Measurements from ENCODE around the gene DNAJC5.

DNAJC5 gene

GRCh38 chr20:63961664-63962425 lies 66.9 kb downstream of the DNAJC5 start:
- no peak overlapping the region for H3K4me3 ChIP-seq (ENCODE audit: low read length)

GRCh38 chr20:63962426-63963347 lies 67.8 kb downstream of the DNAJC5 start:
- peaks cover under 1% of the 10 kb centered on the region for H3K79me2 ChIP-seq (ENCODE audit: control insufficient read depth, low read length)
- no peak overlapping the region for H3K4me2 ChIP-seq (ENCODE audit: low read length)
- peaks cover 8% of the 10 kb centered on the region for H3K9me3 ChIP-seq (ENCODE audit: control insufficient read depth, insufficient read depth, low read length)
- H3K27me3 ChIP-seq (ENCODE audit: control insufficient read depth, low read length), result no peaks in the 10 kb centered on the region
- TF ChIP-seq EZH2phosphoT487 (IDR thresholded peaks at IDR 0.05; ENCODE audit: borderline replicate concordance, low read length), result no peak
- no peak for TF ChIP-seq CTCF (IDR thresholded peaks at IDR 0.05; ENCODE audit: low read depth, low read length, poor library complexity, severe bottlenecking)
- H3K4me1 ChIP-seq (ENCODE audit: control insufficient read depth, low read length), result peaks cover 10% of the 10 kb centered on the region
- H3K36me3 ChIP-seq (ENCODE audit: control insufficient read depth, low read length), result peaks cover 58% of the 10 kb centered on the region
- no peak overlapping the region for H3K4me3 ChIP-seq (ENCODE audit: low read length)
- no peaks in the 10 kb centered on the region for H4K20me1 ChIP-seq (ENCODE audit: control insufficient read depth, insufficient read depth, low read depth, low read length)
- no peaks in the 10 kb centered on the region for H3K9me2 ChIP-seq (replicated peaks; ENCODE audit: control insufficient read depth, low read length)
- no peaks in the 10 kb centered on the region for H3F3A ChIP-seq (ENCODE audit: control insufficient read depth, insufficient read depth)
- H3K27ac ChIP-seq (ENCODE audit: low read depth, low read length), result no peak overlapping the region

More at GRCh38 chr20:63961664-63962425, 66.9 kb downstream of the DNAJC5 start:
- Histone ChIP-seq H4K20me1 (ENCODE audit: control insufficient read depth, insufficient read depth, low read depth, low read length) (no peaks in the 10 kb centered on the region), H3F3A (ENCODE audit: control insufficient read depth, insufficient read depth) (0 out of 2 replicates have a peak, but pooled peaks cover under 1% of the 10 kb centered on the region), H3K79me2 (ENCODE audit: control insufficient read depth, low read length) (no peaks in the 10 kb centered on the region), H3K4me1 (ENCODE audit: control insufficient read depth, low read length) (peaks cover 19% of the 10 kb centered on the region), H3K9me3 (ENCODE audit: control insufficient read depth, insufficient read depth, low read length) (peaks cover 8% of the 10 kb centered on the region), H3K9me2 (replicated peaks; ENCODE audit: control insufficient read depth, low read length) (no peaks in the 10 kb centered on the region), H3K36me3 (ENCODE audit: control insufficient read depth, low read length) (peaks cover 49% of the 10 kb centered on the region), H3K27me3 (ENCODE audit: control insufficient read depth, low read length) (no peaks in the 10 kb centered on the region), H3K4me2 (ENCODE audit: low read length) (no peak overlapping the region), H3K27ac (ENCODE audit: low read depth, low read length) (no peak overlapping the region)
- TF ChIP-seq CTCF (IDR thresholded peaks at IDR 0.05; ENCODE audit: low read depth, low read length, poor library complexity, severe bottlenecking) (no peak), EZH2phosphoT487 (IDR thresholded peaks at IDR 0.05; ENCODE audit: borderline replicate concordance, low read length) (no peak)

DNA sequence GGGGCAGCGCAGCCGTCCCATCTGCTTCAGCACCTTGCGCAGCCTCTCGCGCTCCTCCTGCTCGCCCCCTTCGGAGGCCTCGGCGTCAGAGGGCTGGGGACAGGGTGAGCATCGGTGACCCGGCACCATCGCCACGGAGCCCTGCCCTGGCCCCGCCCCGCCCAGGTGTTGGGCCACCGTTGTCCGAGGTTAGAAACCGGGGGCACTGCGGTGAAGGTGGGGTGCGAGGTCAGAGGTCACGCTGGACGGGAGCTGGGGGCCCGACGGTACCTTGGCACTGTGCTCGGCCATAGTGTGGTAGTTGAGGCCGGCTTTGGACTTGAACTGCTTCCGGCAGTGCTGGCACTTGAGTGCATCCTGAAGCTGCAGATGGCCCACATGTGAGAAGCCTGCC lies 68.4 kb downstream of the DNAJC5 start:
- Histone ChIP-seq H4K20me1 (ENCODE audit: control insufficient read depth, insufficient read depth, low read depth, low read length) (no peaks in the 10 kb centered on the region), H3K4me1 (ENCODE audit: control insufficient read depth, low read length) (peaks cover 7% of the 10 kb centered on the region), H3K79me2 (ENCODE audit: control insufficient read depth, low read length) (peaks cover 7% of the 10 kb centered on the region), H3K27me3 (ENCODE audit: control insufficient read depth, low read length) (no peaks in the 10 kb centered on the region), H3K27ac (ENCODE audit: low read depth, low read length) (no peak overlapping the region), H3K4me3 (ENCODE audit: low read length) (no peak overlapping the region), H3K36me3 (ENCODE audit: control insufficient read depth, low read length) (peaks cover 64% of the 10 kb centered on the region), H3F3A (ENCODE audit: control insufficient read depth, insufficient read depth) (no peaks in the 10 kb centered on the region), H3K9me3 (ENCODE audit: control insufficient read depth, insufficient read depth, low read length) (peaks cover 8% of the 10 kb centered on the region), H3K9me2 (replicated peaks; ENCODE audit: control insufficient read depth, low read length) (no peaks in the 10 kb centered on the region), H3K4me2 (ENCODE audit: low read length) (no peak overlapping the region)
- TF ChIP-seq EZH2phosphoT487 (IDR thresholded peaks at IDR 0.05; ENCODE audit: borderline replicate concordance, low read length), result no peak
- no peak for TF ChIP-seq CTCF (IDR thresholded peaks at IDR 0.05; ENCODE audit: low read depth, low read length, poor library complexity, severe bottlenecking)

All from DOHH2 (cell line).